Measurements from ENCODE around the gene KLHL2. TPM values are rescaled to one million over a fixed set of nuclear protein-coding genes. Genes with fewer than 3 reads are reported as not detected.
A peak's percentile ranks its signal among the peaks of the same experiment; 100 is the strongest.

Gene KLHL2
- total and polyA plus RNA-seq, 9 of the 15 experiments (the other 6 are each of a cell fraction or from before 2014, with no cell fraction given): 2.5 to 11.3 (median 6.1) TPM

DNA sequence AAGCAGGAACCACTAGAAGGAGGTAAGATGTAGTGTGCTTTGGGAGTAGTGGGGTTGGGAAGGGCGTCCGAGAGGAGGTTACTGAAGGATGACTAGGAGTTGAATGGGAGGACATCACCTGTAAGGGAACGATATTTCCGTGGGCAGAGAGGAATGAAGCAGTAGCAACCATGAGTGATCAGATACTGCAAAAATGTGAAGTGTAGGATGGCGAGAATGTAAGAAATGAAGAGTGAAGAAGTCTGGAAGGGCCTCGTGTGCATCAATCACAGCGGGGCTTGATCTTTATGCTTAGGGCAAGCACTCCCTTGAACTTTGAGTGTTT is 120.7 kb downstream of the KLHL2 start (continued):
- no peak for TF ChIP-seq ELF2 (CRISPR knock-in tag; IDR thresholded peaks at IDR 0.05)
- TF ChIP-seq SMARCC2 (IDR thresholded peaks at IDR 0.05; ENCODE audit: low read depth): no peak
- 0 out of 2 replicates have a peak, but pooled peaks have one; percentile 18 for TF ChIP-seq NFRKB (IDR thresholded peaks at IDR 0.05; ENCODE audit: low read depth)
- TF ChIP-seq DMBX1 (CRISPR knock-in tag; IDR thresholded peaks at IDR 0.05; ENCODE audit: borderline replicate concordance): no peak
- TF ChIP-seq ETS2 (tag; IDR thresholded peaks at IDR 0.05; ENCODE audit: borderline replicate concordance, poor library complexity, severe bottlenecking): no peak
- 0 out of 2 replicates have a peak, but pooled peaks have one; percentile 32 for TF ChIP-seq ZNF395 (CRISPR knock-in tag; IDR thresholded peaks at IDR 0.05)
- no peak for TF ChIP-seq FOS (IDR thresholded peaks at IDR 0.05; ENCODE audit: extremely low read depth, insufficient read length)
- 0 out of 2 replicates have a peak, but pooled peaks have one; percentile 23 for TF ChIP-seq KAT7 (CRISPR knock-in tag; IDR thresholded peaks at IDR 0.05; ENCODE audit: borderline replicate concordance)
- TF ChIP-seq PREB (CRISPR knock-in tag; IDR thresholded peaks at IDR 0.05): no peak
- TF ChIP-seq, protein P1, sequence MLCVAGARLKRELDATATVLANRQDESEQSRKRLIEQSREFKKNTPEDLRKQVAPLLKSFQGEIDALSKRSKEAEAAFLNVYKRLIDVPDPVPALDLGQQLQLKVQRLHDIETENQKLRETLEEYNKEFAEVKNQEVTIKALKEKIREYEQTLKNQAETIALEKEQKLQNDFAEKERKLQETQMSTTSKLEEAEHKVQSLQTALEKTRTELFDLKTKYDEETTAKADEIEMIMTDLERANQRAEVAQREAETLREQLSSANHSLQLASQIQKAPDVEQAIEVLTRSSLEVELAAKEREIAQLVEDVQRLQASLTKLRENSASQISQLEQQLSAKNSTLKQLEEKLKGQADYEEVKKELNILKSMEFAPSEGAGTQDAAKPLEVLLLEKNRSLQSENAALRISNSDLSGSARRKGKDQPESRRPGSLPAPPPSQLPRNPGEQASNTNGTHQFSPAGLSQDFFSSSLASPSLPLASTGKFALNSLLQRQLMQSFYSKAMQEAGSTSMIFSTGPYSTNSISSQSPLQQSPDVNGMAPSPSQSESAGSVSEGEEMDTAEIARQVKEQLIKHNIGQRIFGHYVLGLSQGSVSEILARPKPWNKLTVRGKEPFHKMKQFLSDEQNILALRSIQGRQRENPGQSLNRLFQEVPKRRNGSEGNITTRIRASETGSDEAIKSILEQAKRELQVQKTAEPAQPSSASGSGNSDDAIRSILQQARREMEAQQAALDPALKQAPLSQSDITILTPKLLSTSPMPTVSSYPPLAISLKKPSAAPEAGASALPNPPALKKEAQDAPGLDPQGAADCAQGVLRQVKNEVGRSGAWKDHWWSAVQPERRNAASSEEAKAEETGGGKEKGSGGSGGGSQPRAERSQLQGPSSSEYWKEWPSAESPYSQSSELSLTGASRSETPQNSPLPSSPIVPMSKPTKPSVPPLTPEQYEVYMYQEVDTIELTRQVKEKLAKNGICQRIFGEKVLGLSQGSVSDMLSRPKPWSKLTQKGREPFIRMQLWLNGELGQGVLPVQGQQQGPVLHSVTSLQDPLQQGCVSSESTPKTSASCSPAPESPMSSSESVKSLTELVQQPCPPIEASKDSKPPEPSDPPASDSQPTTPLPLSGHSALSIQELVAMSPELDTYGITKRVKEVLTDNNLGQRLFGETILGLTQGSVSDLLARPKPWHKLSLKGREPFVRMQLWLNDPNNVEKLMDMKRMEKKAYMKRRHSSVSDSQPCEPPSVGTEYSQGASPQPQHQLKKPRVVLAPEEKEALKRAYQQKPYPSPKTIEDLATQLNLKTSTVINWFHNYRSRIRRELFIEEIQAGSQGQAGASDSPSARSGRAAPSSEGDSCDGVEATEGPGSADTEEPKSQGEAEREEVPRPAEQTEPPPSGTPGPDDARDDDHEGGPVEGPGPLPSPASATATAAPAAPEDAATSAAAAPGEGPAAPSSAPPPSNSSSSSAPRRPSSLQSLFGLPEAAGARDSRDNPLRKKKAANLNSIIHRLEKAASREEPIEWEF (CRISPR knock-in tag; IDR thresholded peaks at IDR 0.05): no peak
- no peak for TF ChIP-seq IRF2 (CRISPR knock-in tag; IDR thresholded peaks at IDR 0.05)
- TF ChIP-seq MTA1 (IDR thresholded peaks at IDR 0.05; ENCODE audit: borderline replicate concordance): no peak
- TF ChIP-seq NCOA2 (IDR thresholded peaks at IDR 0.05; ENCODE audit: partially characterized antibody in 2 of 2): no peak
- TF ChIP-seq ID3 (CRISPR knock-in tag; IDR thresholded peaks at IDR 0.05): no peak
- TF ChIP-seq ID3 (tag; IDR thresholded peaks at IDR 0.05): no peak
- TF ChIP-seq U2AF2 (optimal IDR thresholded peaks at IDR 0.05; ENCODE audit: low read depth, low read length): no peak
- TF ChIP-seq FOXA3 (CRISPR knock-in tag; conservative IDR thresholded peaks at IDR 0.05 in 1 of 2, IDR thresholded peaks at IDR 0.05 in 1 of 2): no peak
- TF ChIP-seq CBFB (CRISPR knock-in tag; IDR thresholded peaks at IDR 0.05): no peak
- no peak for TF ChIP-seq ZSCAN32 (CRISPR knock-in tag; IDR thresholded peaks at IDR 0.05)
- 0 out of 2 replicates have a peak, but pooled peaks have one; percentile 45 for TF ChIP-seq ARID2 (IDR thresholded peaks at IDR 0.05)
- no peak for TF ChIP-seq ZBTB1 (CRISPR knock-in tag; IDR thresholded peaks at IDR 0.05; ENCODE audit: borderline replicate concordance, low read depth)
